Gastroesophageal sphincter (tissue), 3 donors: Measurements from ENCODE around the gene ANKS1B.

ENCODE experiments used
- CTCF ChIP-seq, 4 experiments: fragments of 200-600 bp in 2 of 4; fragments of 450-650 bp in 2 of 4; sonication (generic) in 1 of 4; IDR thresholded peaks; one replicate each; pipeline ENCODE4 v1.5.1; 2017 to 2019; ENCODE audit warnings: antibody characterized with exemption in 4 of 4, mild to moderate bottlenecking in 2 of 4, moderate library complexity in 2 of 4
- POLR2A ChIP-seq, 2 donors: fragments of 450-650 bp; IDR thresholded peaks; one replicate each; pipeline ENCODE4 v1.6.1; 2017; ENCODE audit warnings: antibody characterized with exemption in 2 of 2, mild to moderate bottlenecking in 2 of 2, moderate library complexity in 1 of 2
- POLR2AphosphoS5 ChIP-seq: sonication (generic); formaldehyde crosslinking; IDR thresholded peaks from one replicate; pipeline ENCODE4 v1.6.1; 2017; ENCODE audit warnings: antibody characterized with exemption

- no peak for TF ChIP-seq CTCF (IDR thresholded peaks at IDR 0.05)
- TF ChIP-seq POLR2A (IDR thresholded peaks at IDR 0.05), result no peak
- no peak for TF ChIP-seq POLR2AphosphoS5
Measured at GRCh38 chr12:99302874-99303273, 681.9 kb downstream of the ANKS1B start.
